ENCODE measurements around the gene RIPK1.
"Not testable (repeated sequence)": the region's sequence is repeated elsewhere in the genome, so short reads cannot be mapped to it uniquely, and the experiment has no call there.

The RIPK1 gene

DNA sequence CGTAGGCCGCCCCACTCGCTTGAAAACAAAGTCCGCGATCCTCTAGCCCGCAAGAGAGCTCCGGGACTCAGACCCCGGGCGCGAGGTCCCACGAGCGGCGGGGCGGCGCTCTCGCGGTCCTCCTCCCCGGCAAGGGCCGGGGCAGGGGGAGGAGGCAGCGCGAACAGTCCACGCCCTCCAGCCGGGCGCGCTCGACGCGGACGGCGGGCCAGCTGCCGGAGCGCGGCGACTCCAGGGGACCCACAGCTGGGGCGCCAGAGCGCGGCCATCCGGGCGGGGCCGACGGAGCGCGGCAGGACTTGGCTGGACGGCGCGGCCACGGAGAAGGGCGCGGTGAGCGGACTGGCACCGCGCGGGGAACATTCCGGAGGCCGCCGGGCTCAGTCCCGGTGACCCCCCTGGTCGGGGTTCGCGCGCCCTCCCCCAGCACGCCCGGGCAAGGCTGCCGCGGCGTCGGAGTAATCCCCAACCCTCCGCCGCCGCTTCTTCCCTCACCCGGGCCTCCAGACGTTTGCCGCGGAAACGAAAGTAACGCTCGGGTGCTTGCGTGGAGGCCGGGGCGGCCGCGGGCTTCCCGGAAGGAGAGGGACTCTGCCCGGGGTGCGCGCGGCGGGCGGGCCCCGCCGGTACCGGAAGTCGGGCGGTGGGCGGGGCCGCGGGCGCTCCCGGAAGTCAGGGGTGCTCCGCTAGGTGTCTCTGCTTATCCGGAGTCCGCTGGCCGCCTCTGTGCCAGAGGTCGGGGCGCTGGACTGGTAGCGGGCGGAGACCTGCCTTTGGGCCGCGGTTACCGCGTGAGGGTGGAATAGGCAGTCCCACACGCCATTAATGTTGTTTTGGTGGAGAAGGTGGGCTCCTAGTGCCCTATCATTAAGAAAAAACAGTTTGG is at the start of gene RIPK1:
TSS of gene RIPK1 (plus strand) at position 166 of the 886 bp plus-strand sequence. CDS start 8,330 bp downstream, outside the sequence.
- peak; percentile 91 to 94 (median 92) for DNase-seq

- no peak for DNase-seq
These were observed 49.2 kb upstream of the RIPK1 start for GRCh38 chr6:3019065-3019464.

- DNase-seq: no peak
These were observed 48.5 kb upstream of the RIPK1 start for GRCh38 chr6:3019749-3020320.

GRCh38 chr6:3020976-3021598 is 47.2 kb upstream of the RIPK1 start:
- not testable (repeated sequence) for DNase-seq

- no peak for DNase-seq
These were observed 45.3 kb upstream of the RIPK1 start for GRCh38 chr6:3022765-3023662.

GRCh38 chr6:3023663-3024483 is 44.4 kb upstream of the RIPK1 start:
- DNase-seq: peak; percentile 69 to 86 (median 75)

GRCh38 chr6:3026791-3027626 is 41.3 kb upstream of the RIPK1 start:
- DNase-seq: no peak

DNA sequence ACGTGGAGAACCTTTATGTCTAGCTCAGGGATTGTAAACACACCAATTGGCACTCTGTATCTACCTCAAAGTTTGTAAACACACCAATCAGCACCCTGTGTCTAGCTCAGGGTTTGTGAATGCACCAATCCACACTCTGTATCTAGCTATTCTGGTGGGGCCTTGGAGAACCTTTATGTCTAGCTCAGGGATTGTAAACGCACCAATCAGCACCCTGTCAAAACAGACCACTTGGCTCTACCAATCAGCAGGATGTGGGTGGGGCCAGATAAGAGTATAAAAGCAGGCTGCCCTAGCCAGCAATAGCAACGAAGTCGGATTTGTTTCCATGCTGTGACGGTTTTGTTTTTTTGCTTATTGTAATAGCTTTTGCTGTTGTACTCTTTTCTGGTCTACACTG is 40.1 kb upstream of the RIPK1 start:
- not testable (repeated sequence) for DNase-seq

DNA sequence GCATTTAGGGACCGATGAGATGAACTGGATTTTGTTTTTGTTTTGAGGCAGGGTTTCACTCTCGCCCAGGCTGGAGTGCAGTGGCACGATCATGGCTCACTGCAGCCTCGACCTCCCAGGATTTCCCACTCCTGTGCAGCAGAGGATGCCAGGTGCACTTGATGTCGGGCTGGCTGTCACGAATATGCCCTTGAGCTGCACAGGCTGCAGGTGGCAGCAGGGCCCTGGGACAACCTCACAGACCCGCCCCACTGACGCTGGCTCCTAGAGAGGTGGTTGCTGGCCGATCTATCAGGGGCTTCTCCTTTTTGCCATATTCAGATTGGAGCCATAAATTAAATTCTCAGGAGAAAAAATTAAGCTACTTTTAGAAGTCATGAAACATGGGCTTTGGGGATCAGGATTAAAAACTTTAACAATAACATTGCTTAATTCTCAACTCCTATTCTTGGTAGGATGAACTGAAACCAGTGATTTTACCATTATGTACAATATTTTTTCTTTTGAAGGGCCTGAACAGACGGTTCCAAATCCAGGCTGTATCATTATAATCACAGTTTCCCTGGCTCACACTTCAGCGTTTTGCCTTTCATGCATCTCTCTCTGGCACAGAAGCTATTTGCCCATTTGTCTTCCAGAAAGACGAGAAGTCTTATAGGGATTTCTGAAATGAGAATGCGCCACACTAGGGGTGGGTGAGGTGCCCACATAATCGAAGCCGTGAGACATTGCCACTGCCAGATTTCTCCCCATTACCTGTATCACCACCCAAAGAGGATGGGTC is 36.2 kb upstream of the RIPK1 start:
- DNase-seq: no peak

- DNase-seq: no peak
These were observed 35.3 kb upstream of the RIPK1 start for GRCh38 chr6:3032986-3033385.

- no peak for DNase-seq
These were observed 34.6 kb upstream of the RIPK1 start for GRCh38 chr6:3033652-3034051.

- no peak for DNase-seq
These were observed 32.9 kb upstream of the RIPK1 start for GRCh38 chr6:3035397-3035796.

DNA sequence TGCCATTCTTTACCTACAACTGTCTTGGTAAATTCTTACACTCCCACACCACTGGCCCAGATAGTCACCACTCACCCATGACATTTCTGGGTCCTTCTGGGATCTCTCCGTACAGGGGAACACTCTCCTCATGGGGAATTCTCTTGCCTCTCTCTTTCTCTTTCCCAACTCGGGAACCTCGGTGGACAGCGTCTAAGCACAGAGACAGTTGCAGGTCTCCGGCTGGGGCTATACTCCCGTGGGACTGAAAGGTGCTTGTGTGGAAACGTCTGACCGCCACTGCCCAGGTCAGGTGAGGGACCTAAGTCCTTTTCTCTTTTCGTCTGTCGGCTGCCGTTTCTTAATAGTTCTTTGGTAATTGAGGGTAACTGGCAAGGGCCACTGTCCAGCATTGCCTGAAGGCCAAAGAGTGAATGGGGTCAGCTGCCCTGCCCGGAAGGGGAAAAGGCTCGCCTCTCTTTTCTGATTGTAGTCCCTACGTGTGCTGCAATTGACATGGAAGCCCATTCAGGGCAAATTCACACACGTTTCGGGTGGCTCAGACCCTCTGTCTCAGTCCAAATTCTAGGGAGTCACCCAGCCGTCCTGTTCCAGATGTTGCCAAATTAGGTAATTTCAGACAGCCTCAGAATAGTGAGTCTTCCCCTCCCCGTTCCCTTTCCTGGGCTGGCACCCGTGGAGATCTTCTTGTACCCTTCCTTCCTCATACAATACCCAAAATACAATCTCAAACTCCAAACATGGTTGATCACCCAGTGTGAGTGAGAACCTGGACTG is 31.2 kb upstream of the RIPK1 start:
- DNase-seq: no peak

DNA sequence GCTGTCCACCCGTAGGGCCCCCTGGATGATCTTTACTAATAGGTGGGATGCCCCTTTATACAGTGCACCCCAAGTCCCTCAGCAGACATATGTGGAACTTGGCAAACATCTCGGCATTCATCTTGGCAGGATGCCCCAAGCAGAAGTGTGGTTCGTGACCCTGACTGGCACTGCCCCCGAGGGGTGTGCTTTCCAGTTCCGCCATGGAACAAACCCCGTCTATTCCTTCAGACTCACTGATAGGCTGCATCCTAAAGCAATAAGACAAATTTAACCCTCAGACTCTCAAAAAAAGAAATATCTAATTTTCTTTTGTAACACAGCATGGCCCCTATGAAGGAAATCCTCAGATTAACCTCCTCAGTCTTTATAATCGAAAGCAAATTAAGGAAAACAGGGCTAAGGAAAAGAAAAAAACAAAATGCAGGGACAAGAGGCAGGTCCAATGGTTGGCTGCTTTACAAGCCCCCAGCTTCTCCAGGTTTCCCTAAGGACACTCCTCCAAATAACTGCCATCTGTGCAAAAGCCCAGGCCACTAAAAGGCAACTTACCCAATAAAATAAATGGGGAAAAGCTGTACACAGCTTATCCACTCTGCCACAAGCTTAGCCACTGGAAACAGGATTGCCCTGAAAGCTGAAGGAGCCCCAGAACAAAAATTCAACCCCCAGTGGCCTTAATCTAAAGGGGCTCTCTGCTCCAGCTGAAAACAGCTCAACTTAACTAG is 30.5 kb upstream of the RIPK1 start:
- no peak for DNase-seq

DNA sequence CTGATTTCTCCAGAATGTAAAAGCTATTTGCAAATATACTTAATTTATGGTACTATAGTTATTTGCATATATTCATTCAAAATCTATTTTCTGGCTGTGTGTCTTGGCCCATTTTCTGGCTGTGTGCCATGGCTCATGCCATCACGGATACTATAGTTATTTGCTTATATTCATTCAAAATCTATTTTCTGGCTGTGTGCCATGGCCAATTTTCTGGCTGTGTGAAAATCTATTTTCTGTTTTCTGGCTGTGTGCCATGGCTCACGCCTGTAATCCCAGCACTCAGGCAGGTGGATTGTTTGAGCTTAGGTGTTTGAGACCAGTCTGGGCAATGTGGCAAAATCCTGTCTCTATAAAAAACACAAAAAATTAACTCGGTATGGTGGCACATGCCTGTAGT is 28.9 kb upstream of the RIPK1 start:
- DNase-seq: no peak

DNA sequence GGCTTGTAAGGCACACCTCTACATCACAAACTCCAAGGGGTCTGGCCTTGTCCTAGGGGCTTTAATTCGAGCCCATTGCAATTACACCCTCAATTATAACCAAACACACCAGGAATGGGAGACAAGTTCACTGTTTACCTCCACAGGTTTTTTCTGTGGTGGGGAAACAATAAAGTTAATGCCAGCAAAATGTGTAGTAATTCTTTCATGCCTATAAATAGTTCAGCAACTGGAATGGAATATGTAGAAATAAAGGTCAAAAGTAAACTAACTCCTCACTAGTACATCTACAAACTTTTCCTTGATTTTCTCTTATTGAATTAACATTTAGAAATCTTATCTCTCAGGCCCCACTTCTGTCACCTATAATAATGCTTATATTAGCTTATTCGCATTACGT is 27.1 kb upstream of the RIPK1 start:
- no peak for DNase-seq

DNA sequence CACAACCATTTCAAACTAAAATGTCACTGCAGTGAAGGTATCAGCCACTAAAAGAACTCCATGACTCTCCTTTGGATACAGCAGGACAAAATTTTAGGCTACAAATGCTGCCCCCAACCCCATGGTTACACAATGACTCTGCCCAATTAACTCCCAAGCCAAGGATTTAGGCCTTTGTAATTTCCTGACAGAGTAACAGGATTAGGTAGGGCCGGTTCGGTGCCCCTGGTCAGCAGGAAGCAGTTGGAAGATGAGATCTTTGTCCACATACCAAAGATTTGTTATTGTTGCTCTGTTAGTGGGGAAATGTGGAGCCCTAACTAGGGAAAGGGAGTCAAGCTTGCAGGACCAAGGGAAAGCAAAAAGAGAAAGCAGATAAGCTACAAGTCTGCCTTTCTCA is 26.7 kb upstream of the RIPK1 start:
- DNase-seq: no peak

GRCh38 chr6:3045369-3045768 is 22.9 kb upstream of the RIPK1 start:
- no peak for DNase-seq

GRCh38 chr6:3045777-3046176 is 22.5 kb upstream of the RIPK1 start:
- no peak for DNase-seq

All from activated CD4-positive, CD25-positive, alpha-beta regulatory T cell (primary cell).